WTC11 (cell line): Measurements from ENCODE around the gene SOX14. TPM values are rescaled to one million over a fixed set of nuclear protein-coding genes. Genes with fewer than 3 reads are reported as not detected.

Experiments
- ARID4B ChIP-seq: sonication (generic); formaldehyde crosslinking; IDR thresholded peaks from 2 replicates; pipeline ENCODE4 v1.8.0; 2023; ENCODE audit warnings: missing genetic modification reagents, mild to moderate bottlenecking, borderline replicate concordance
- CREB1 ChIP-seq: sonication (generic); formaldehyde crosslinking; IDR thresholded peaks from 2 replicates; pipeline ENCODE4 v1.8.0; 2023; ENCODE audit warnings: mild to moderate bottlenecking, missing genetic modification reagents
- FOXJ3 ChIP-seq: sonication (generic); formaldehyde crosslinking; IDR thresholded peaks from 2 replicates; pipeline ENCODE4 v1.9.0; 2021; ENCODE audit warnings: missing genetic modification reagents, mild to moderate bottlenecking, borderline replicate concordance
- GABPB1 ChIP-seq: sonication (generic); formaldehyde crosslinking; IDR thresholded peaks from 2 replicates; pipeline ENCODE4 v1.8.1; 2023; ENCODE audit warnings: mild to moderate bottlenecking, missing genetic modification reagents
- GTF2I ChIP-seq: fragments of 250-450 bp; sonication (Bioruptor Pico); conservative IDR thresholded peaks from 2 replicates; pipeline ENCODE4 v1.4.0; 2021; ENCODE audit warnings: mild to moderate bottlenecking
- HMGXB4 ChIP-seq: sonication (generic); formaldehyde crosslinking; IDR thresholded peaks from 2 replicates; pipeline ENCODE4 v1.8.1; 2023; ENCODE audit warnings: mild to moderate bottlenecking, moderate library complexity, missing genetic modification reagents
- IRF1 ChIP-seq: sonication (generic); formaldehyde crosslinking; IDR thresholded peaks from 2 replicates; pipeline ENCODE4 v1.8.0; 2023; ENCODE audit warnings: missing genetic modification reagents
- NR1H2 ChIP-seq: sonication (generic); formaldehyde crosslinking; IDR thresholded peaks from 2 replicates; pipeline ENCODE4 v1.9.0; 2021; ENCODE audit warnings: mild to moderate bottlenecking, moderate library complexity, missing genetic modification reagents
- USF1 ChIP-seq: sonication (generic); formaldehyde crosslinking; IDR thresholded peaks from 2 replicates; pipeline ENCODE4 v1.8.0; 2022; ENCODE audit warnings: mild to moderate bottlenecking, missing genetic modification reagents
- ZBTB43 ChIP-seq: sonication (generic); formaldehyde crosslinking; IDR thresholded peaks from 2 replicates; pipeline ENCODE4 v1.8.1; 2023; ENCODE audit warnings: mild to moderate bottlenecking, missing genetic modification reagents
- ZNF138 ChIP-seq: sonication (generic); formaldehyde crosslinking; conservative IDR thresholded peaks from 2 replicates; pipeline ENCODE4 v1.8.1; 2022; ENCODE audit warnings: mild to moderate bottlenecking, moderate library complexity, missing genetic modification reagents
- total RNA-seq: library from RNA; stranded (reverse); gene quantifications from 3 replicates; pipeline ENCODE4 v1.2.3, GENCODE V29; 2021
- TF ChIP-seq, protein P1 (sequence below): fragments of 250-450 bp; sonication (Bioruptor Pico); IDR thresholded peaks from 2 replicates; pipeline ENCODE4 v1.9.0; 2021; ENCODE audit warnings: mild to moderate bottlenecking, borderline replicate concordance

SOX14 gene
- total RNA-seq, 1 experiment from 2014 or later = 0.70 TPM

DNA sequence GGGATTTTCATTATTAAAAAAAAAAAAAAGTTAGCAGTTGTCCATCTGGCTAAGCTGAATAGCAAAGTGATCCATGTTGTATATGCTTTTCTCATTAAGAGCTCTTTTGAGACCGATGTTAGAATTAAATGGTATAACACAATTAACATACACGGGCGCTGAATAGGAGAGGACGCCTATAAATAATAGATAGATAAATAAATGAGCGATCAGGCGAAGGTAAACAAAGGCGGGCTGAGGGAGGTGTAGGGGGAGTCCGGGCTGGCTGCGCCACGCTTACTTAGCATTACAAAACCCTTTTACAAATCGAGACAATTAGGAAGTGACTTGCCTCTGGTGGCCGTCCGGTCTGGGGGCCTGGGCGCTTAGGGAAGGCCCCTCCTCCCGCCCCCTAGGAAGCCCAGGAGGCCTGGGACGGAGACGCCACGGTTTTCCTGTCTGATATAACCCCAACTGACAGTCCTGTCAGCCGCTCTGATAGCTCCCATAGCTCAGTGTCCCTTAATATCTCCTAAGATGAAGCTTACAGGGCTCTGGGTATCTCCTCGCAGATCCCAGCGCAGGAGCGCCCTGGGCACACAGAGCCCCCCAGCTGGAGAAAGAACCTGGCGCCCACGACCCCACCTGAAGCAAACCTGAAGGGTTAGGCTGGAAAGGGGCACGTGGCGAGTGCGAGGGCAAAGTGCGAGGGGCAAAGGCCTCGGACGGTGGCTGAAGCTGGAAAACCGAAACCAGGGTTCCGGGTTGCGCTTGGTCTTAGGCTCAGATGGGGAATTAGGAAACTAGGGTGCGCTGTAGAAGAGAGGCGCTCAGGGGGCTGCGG lies 3.6 kb downstream of the SOX14 start (continued):
- TF ChIP-seq USF1 = 0 out of 2 replicates have a peak, but pooled peaks have one; percentile 35
- TF ChIP-seq ARID4B = peak; percentile 51; the same call in 1 of the 2 replicates
- no peak for TF ChIP-seq ZBTB43 (CRISPR knock-in tag)
- TF ChIP-seq IRF1 (CRISPR knock-in tag) = no peak
- no peak for TF ChIP-seq NR1H2 (CRISPR knock-in tag)
- no peak for TF ChIP-seq GABPB1 (CRISPR knock-in tag)
- TF ChIP-seq, protein P1, sequence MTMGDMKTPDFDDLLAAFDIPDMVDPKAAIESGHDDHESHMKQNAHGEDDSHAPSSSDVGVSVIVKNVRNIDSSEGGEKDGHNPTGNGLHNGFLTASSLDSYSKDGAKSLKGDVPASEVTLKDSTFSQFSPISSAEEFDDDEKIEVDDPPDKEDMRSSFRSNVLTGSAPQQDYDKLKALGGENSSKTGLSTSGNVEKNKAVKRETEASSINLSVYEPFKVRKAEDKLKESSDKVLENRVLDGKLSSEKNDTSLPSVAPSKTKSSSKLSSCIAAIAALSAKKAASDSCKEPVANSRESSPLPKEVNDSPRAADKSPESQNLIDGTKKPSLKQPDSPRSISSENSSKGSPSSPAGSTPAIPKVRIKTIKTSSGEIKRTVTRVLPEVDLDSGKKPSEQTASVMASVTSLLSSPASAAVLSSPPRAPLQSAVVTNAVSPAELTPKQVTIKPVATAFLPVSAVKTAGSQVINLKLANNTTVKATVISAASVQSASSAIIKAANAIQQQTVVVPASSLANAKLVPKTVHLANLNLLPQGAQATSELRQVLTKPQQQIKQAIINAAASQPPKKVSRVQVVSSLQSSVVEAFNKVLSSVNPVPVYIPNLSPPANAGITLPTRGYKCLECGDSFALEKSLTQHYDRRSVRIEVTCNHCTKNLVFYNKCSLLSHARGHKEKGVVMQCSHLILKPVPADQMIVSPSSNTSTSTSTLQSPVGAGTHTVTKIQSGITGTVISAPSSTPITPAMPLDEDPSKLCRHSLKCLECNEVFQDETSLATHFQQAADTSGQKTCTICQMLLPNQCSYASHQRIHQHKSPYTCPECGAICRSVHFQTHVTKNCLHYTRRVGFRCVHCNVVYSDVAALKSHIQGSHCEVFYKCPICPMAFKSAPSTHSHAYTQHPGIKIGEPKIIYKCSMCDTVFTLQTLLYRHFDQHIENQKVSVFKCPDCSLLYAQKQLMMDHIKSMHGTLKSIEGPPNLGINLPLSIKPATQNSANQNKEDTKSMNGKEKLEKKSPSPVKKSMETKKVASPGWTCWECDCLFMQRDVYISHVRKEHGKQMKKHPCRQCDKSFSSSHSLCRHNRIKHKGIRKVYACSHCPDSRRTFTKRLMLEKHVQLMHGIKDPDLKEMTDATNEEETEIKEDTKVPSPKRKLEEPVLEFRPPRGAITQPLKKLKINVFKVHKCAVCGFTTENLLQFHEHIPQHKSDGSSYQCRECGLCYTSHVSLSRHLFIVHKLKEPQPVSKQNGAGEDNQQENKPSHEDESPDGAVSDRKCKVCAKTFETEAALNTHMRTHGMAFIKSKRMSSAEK = no peak
- no peak for TF ChIP-seq GTF2I (CRISPR knock-in tag)
- no peak for TF ChIP-seq FOXJ3
- TF ChIP-seq ZNF138 (CRISPR knock-in tag) = no peak
- TF ChIP-seq CREB1 (CRISPR knock-in tag) = no peak; the same call in 1 of the 2 replicates
- TF ChIP-seq HMGXB4 (CRISPR knock-in tag) = no peak
